ENCODE results near the gene CROT. TPM values are rescaled to one million over a fixed set of nuclear protein-coding genes. Genes with fewer than 3 reads are reported as not detected.
"Not testable (repeated sequence)": the region's sequence is repeated elsewhere in the genome, so short reads cannot be mapped to it uniquely, and the experiment has no call there.

CROT gene
- total RNA-seq, 4 donors from 2014 or later: 12.0 to 20.7 (median 12.7) TPM

DNA sequence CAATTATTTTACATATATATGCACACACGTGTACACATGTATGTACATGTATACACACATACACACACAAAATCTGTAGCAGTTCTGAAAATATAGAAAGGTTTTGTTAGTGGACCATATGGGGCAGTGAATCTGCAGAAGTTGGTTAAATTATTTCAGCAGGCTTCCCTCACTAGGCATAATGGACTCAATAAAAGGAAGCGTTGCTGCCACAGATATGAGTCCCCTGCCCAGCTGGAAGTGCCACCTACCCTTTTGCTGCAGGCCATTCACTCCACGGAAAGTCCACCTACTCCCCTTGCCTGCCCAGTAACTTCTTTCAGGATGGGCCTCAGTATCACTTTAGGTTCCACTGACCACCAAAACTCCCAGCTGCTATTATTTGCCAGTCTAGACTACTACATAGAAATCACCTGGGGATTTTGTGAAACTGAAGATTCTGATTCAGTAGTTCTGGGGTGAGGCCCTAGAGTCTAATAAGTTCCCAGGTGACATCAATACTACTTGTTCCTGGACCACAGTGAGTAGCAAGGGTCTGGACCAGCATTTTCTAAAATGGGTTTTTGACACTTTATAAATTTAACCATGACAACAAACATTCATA, 29.3 kb upstream of the CROT start:
- Histone ChIP-seq H3K27me3 (peaks cover 11% of the 10 kb centered on the region), H3K4me1 (peaks cover 0 to 8% (median 0%) of the 10 kb centered on the region in 3 donors), H3K9me3 (no peaks in the 10 kb centered on the region), H3K4me3 (no peak overlapping the region), H3K36me3 (no peaks in the 10 kb centered on the region), H3K27ac (no peak overlapping the region)
- TF ChIP-seq POLR2A (IDR thresholded peaks at IDR 0.05) (no peak), EP300 (IDR thresholded peaks at IDR 0.05) (no peak), POLR2AphosphoS5 (IDR thresholded peaks at IDR 0.05) (no peak)
- ATAC-seq: no peak
- 56 to 75% methylated on average over 2 to 3 of the region's 3 CpGs for WGBS, 2 donors (ENCODE audit: low coverage in 1 of 2)

DNA sequence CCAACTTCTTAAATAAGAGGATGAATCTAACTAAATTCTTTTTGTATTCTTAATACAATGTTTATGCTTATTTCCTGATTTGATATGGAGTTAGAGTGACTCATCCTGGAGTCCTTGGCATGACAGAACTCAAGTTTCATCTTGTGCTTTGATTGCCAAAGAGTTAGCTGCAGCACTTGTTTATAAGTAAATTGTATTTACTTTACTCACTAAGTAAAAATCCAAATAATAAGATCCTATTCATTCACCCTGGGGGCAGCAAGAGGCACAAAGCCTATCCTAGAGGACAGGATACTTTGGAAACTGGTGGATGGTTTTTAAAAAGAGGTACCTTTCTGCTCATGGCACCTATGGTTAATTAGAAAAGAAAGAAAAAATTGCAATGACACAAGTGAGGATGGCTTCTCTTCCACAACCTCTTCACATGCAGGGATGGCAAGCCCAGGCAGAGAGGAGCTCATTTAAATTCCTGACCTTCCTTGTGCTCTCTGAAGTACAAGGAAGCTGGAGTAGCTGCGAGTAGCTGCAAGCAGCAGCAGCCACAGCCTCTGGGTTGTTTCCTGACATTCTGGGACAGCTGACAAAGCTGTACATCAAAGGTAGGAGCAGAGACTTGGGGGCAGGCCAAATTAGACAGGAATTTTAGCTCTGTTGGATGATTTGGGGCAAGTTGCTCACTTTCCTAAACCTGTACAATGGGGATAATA, 28.5 kb upstream of the CROT start:
- Histone ChIP-seq H3K27me3 (peaks cover 11% of the 10 kb centered on the region), H3K27ac (no peak overlapping the region), H3K4me1 (peaks cover 0 to 8% (median 0%) of the 10 kb centered on the region in 3 donors), H3K9me3 (peaks cover 0 to 4% (median 0%) of the 10 kb centered on the region in 3 donors), H3K36me3 (no peaks in the 10 kb centered on the region), H3K4me3 (no peak overlapping the region)
- no peak for ATAC-seq
- no peak for TF ChIP-seq EP300 (IDR thresholded peaks at IDR 0.05)
- WGBS, 2 donors (ENCODE audit: low coverage in 1 of 2): 14% methylated on average over 1 of the region's 1 CpG; no CpG with 5 or more reads in 1 of the 2 donors

DNA sequence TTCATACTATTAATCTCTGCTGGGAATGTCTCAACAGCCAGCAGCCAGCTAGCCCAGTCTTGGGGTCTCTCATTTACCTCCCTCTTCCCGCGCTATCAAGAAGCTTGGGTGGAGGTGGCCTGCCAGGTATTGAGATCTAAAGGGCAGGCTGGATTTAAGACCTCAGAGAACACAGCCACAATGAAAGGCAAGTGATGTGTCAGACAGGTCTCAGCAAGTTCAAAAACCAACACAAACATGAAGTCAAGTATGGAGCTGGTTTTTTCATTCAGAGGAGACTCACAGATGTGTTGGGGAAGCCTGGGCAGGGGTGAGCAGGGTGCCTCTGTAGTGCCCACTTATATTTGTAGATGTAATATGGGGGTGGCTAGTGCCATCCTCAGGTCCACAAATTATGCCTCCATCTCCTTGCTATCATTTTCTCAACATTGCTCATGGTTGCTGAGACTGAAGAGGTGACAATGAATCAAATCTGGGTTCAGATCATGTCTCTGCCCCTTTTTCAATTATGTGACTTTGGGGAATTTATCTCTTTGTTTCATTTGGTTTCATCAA, 27.7 kb upstream of the CROT start:
- Histone ChIP-seq H3K27ac (no peak overlapping the region), H3K4me3 (no peak overlapping the region), H3K36me3 (peaks cover 0 to 3% of the 10 kb centered on the region in 2 donors), H3K9me3 (peaks cover 0 to 4% (median 0%) of the 10 kb centered on the region in 3 donors), H3K4me1 (peaks cover 0 to 8% (median 0%) of the 10 kb centered on the region in 3 donors), H3K27me3 (peaks cover 11% of the 10 kb centered on the region)
- ATAC-seq: no peak
- no peak for TF ChIP-seq POLR2AphosphoS5 (IDR thresholded peaks at IDR 0.05)
- TF ChIP-seq, protein P1, sequence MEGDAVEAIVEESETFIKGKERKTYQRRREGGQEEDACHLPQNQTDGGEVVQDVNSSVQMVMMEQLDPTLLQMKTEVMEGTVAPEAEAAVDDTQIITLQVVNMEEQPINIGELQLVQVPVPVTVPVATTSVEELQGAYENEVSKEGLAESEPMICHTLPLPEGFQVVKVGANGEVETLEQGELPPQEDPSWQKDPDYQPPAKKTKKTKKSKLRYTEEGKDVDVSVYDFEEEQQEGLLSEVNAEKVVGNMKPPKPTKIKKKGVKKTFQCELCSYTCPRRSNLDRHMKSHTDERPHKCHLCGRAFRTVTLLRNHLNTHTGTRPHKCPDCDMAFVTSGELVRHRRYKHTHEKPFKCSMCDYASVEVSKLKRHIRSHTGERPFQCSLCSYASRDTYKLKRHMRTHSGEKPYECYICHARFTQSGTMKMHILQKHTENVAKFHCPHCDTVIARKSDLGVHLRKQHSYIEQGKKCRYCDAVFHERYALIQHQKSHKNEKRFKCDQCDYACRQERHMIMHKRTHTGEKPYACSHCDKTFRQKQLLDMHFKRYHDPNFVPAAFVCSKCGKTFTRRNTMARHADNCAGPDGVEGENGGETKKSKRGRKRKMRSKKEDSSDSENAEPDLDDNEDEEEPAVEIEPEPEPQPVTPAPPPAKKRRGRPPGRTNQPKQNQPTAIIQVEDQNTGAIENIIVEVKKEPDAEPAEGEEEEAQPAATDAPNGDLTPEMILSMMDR (IDR thresholded peaks at IDR 0.05): no peak
- no peak for TF ChIP-seq POLR2A (IDR thresholded peaks at IDR 0.05)
- no peak for TF ChIP-seq EP300 (IDR thresholded peaks at IDR 0.05)
- 80% methylated on average over 1 of the region's 2 CpGs; no CpG with 5 or more reads in 1 of the 2 donors for WGBS, 2 donors (ENCODE audit: low coverage in 1 of 2)

DNA sequence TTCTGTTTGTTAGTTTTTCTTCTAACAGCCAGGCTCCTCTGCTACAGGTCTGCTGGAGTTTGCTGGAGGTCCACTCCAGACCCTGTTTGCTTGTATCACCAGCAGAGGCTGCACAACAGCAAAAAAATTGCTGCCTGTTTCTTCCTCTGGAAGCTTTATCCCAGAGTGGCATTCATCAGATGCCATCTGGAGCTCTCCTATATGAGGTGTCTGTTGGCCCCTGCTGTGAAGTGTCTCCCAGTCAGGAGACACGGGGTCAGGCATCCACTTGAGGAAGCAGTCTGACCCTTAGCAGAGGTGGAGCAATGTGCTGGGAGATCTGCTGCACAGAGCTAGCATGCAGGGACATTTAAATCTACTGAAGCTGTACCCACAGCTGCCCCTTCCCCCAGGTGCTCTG, 26.7 kb upstream of the CROT start:
- ATAC-seq: no peak
- Histone ChIP-seq H3K36me3 (peaks cover 0 to 13% of the 10 kb centered on the region in 2 donors), H3K4me1 (peaks cover 0 to 8% (median 0%) of the 10 kb centered on the region in 3 donors), H3K27me3 (peaks cover 11% of the 10 kb centered on the region), H3K4me3 (no peak overlapping the region), H3K27ac (no peak overlapping the region), H3K9me3 (peaks cover 0 to 8% (median 0%) of the 10 kb centered on the region in 3 donors)
- TF ChIP-seq, protein P1 (IDR thresholded peaks at IDR 0.05): no peak
- TF ChIP-seq POLR2A (IDR thresholded peaks at IDR 0.05) (no peak), EP300 (IDR thresholded peaks at IDR 0.05) (no peak), POLR2AphosphoS5 (IDR thresholded peaks at IDR 0.05) (no peak)
- no CpG with 5 or more reads among the region's 1 CpG for WGBS, 2 donors (ENCODE audit: low coverage in 1 of 2)

DNA sequence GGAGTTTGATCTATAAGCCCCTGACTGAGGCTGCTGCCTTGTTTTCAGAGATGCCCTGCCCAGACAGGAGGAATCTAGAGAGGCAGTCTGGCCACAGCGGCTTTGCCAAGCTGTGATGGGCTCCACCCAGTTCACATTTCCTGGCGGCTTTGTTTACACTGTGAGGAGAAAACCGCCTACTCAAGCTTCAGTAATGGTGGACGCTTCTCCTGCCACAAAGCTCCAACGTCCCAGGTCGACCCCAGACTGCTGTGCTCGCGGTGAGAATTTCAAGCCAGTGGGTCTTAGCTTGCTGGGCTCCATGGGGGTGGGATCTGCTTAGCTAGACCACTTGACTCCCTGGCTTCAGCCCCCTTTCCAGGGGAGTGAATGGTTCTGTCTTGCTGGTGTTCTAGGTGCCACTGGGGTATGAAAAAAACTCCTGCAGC, 26.3 kb upstream of the CROT start:
- WGBS, 2 donors (ENCODE audit: low coverage in 1 of 2): no CpG with 5 or more reads among the region's 8 CpGs

DNA sequence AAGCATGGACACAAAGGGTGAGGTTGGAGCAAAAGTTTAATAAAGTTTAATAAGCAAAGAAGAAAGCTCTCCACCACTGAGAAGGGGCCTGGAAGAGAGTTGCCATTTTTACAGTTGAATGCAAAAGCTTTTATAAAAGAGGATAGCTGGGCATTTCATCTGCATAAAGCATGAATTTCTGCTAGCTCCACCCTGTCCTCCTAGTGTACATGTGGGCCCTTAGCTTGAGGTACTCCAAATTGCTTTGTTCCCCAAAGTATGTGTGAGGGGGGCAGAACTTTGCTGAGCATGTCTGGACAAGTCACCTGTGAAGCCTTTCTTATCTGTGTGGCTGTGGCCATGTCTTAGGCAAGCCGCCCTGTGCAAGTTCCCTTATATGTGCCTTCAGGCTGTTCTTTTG, 22.6 kb upstream of the CROT start:
- Histone ChIP-seq H3K27ac (no peak overlapping the region), H3K4me1 (no peaks in the 10 kb centered on the region), H3K27me3 (no peaks in the 10 kb centered on the region), H3K36me3 (peaks cover 0 to 27% of the 10 kb centered on the region in 2 donors), H3K9me3 (peaks cover 0 to 24% (median under 1%) of the 10 kb centered on the region in 3 donors), H3K4me3 (no peak overlapping the region)
- TF ChIP-seq, protein P1 (IDR thresholded peaks at IDR 0.05): no peak
- WGBS, 2 donors (ENCODE audit: low coverage in 1 of 2): 83 to 100% methylated on average over 1 of the region's 1 CpG
- no peak for ATAC-seq

More for the DNA sequence above, 26.3 kb upstream of the CROT start:
- not testable (repeated sequence) for H3K4me1 ChIP-seq, ATAC-seq, H3K27ac ChIP-seq, H3K9me3 ChIP-seq
- H3K36me3 ChIP-seq: peaks cover 0 to 17% of the 10 kb centered on the region in 2 donors
- peak overlapping the region in 1 of 2 donors; percentile 8 for H3K4me3 ChIP-seq
- peaks cover 11% of the 10 kb centered on the region for H3K27me3 ChIP-seq

All from gastroesophageal sphincter (tissue), 4 donors.